ENCODE data around the gene VTN. TPM values are rescaled to one million over a fixed set of nuclear protein-coding genes. Genes with fewer than 3 reads are reported as not detected.

VTN gene
- total and polyA plus RNA-seq, 2 donors (not counting 1 experiment from before 2014, with no cell fraction given): 0.34 to 0.36 TPM

DNA sequence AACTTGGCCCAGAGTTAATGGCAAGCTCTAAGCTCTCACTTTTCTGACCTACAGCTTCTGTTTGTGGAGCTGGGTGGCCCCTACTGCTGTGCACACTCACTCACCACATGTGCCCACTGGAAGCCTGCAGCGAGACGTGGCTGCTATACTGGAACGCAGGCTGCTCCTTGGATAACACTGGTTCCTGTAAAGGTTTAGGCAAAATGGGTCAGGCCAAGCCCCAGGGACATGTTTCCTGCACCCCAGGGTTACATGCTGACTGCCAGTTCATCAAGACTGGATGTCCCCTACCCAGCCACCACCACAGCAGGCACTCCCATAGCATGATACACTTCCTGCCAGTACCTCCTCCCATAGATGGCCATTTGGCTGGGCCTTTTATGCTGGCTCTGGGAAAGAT, 21.1 kb downstream of the VTN start:
- no peak for ATAC-seq (ENCODE audit: low read depth)
- H3K27ac Mint-ChIP-seq: no peak overlapping the region

DNA sequence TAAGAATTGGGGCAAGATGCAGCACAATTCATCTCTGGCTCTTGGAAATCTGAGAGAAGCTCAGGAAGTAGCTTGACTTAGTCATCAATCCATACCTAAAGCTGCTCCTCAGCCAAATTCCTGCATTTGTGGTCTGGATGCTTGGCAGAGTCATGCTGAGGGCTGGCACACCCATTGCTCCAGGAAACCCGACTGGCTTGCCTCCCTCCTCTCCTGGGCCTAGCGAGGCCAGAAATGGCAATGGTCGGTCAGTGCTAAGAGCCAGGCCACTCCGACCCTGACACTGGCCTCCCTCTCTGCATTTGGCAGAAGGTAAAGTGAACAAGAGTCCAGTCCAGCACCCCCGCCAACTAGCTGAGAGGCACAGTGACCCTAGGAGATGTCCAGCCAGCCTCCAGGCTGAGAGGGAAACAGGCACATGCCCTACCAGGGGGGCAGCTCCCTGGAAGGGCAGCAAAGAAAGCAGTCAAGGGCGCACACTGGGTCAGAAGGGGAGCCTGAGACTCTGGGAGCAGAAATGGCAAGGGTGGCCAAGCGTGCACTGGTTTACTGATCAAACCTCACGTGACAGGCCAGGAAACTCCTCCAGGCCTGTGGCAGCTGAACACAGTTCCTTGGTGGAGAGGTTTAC, 22.7 kb downstream of the VTN start:
- Histone ChIP-seq H3K4me3 (ENCODE audit: control extremely low read depth in 1 of 5, extremely low read depth in 1 of 5, insufficient read depth in 1 of 5, low read depth in 2 of 5, low read length in 4 of 5) (no peak overlapping the region), H3K27ac (ENCODE audit: low read length in 2 of 2) (no peak overlapping the region), H3K79me2 (ENCODE audit: control insufficient read depth, insufficient read depth, low read length) (no peaks in the 10 kb centered on the region), H3K9ac (ENCODE audit: low read length) (no peak overlapping the region), H2AFZ (ENCODE audit: insufficient read depth, low read depth, low read length, poor library complexity, severe bottlenecking) (no peak overlapping the region), H3K36me3 (replicated peaks in 1 of 2; ENCODE audit: control extremely low read depth in 1 of 2, control insufficient read depth in 1 of 2, extremely low read depth in 1 of 2, insufficient read depth in 2 of 2, low read length in 1 of 2) (peaks cover 0 to 85% of the 10 kb centered on the region in 2 experiments), H3K4me2 (replicated peaks; ENCODE audit: low read depth, low read length, poor library complexity, severe bottlenecking) (no peak overlapping the region), H4K20me1 (ENCODE audit: control insufficient read depth, insufficient read depth, low read length, poor library complexity, severe bottlenecking) (no peaks in the 10 kb centered on the region), H3K27me3 (replicated peaks in 1 of 4; ENCODE audit: control extremely low read depth in 1 of 4, control insufficient read depth in 3 of 4, insufficient read depth in 4 of 4, low read length in 3 of 4) (no peaks in the 10 kb centered on the region), H3K4me1 (ENCODE audit: control insufficient read depth in 2 of 2, insufficient read depth in 2 of 2, low read length in 2 of 2) (no peaks in the 10 kb centered on the region), H3K9me3 (ENCODE audit: control extremely low read depth in 1 of 3, control insufficient read depth in 2 of 3, insufficient read depth in 1 of 3, low read length in 2 of 3) (no peaks in the 10 kb centered on the region)
- intact Hi-C loops (cut with micrococcal nuclease): no loop called here
- no peaks in the 10 kb centered on the region for H3K9me3 Mint-ChIP-seq (ENCODE audit: insufficient read depth)
- no peaks in the 10 kb centered on the region for H3K4me1 Mint-ChIP-seq
- CTCF ChIA-PET: interaction anchor here (1.3 kb wide), 2 partner anchors 69 to 96 kb away, joined by 4 read pairs; no protein-coding TSS in a partner anchor
- POLR2A ChIA-PET: no interaction called here
- no peak overlapping the region for H3K27ac Mint-ChIP-seq
- DNase-seq (no peak), ATAC-seq (ENCODE audit: low read depth) (no peak)
- TF ChIP-seq, protein P1, sequence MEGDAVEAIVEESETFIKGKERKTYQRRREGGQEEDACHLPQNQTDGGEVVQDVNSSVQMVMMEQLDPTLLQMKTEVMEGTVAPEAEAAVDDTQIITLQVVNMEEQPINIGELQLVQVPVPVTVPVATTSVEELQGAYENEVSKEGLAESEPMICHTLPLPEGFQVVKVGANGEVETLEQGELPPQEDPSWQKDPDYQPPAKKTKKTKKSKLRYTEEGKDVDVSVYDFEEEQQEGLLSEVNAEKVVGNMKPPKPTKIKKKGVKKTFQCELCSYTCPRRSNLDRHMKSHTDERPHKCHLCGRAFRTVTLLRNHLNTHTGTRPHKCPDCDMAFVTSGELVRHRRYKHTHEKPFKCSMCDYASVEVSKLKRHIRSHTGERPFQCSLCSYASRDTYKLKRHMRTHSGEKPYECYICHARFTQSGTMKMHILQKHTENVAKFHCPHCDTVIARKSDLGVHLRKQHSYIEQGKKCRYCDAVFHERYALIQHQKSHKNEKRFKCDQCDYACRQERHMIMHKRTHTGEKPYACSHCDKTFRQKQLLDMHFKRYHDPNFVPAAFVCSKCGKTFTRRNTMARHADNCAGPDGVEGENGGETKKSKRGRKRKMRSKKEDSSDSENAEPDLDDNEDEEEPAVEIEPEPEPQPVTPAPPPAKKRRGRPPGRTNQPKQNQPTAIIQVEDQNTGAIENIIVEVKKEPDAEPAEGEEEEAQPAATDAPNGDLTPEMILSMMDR (IDR thresholded peaks at IDR 0.05): no peak
- no peak for TF ChIP-seq EZH2 (IDR thresholded peaks at IDR 0.05; ENCODE audit: borderline replicate concordance, insufficient read depth, low read depth, low read length, poor library complexity, severe bottlenecking)
- WGBS (ENCODE audit: insufficient coverage): 96% methylated on average over 8 of the region's 8 CpGs
- H3K4me3 Mint-ChIP-seq: no peak overlapping the region
- H3K27me3 Mint-ChIP-seq: no peaks in the 10 kb centered on the region

More for the DNA sequence above, 21.1 kb downstream of the VTN start:
- no peaks in the 10 kb centered on the region for H3K4me1 ChIP-seq (ENCODE audit: control insufficient read depth in 2 of 2, insufficient read depth in 2 of 2, low read length in 2 of 2)
- H3K4me3 ChIP-seq (ENCODE audit: control extremely low read depth in 1 of 5, extremely low read depth in 1 of 5, insufficient read depth in 1 of 5, low read depth in 2 of 5, low read length in 4 of 5): no peak overlapping the region
- no peaks in the 10 kb centered on the region for H3K9me3 ChIP-seq (ENCODE audit: control extremely low read depth in 1 of 3, control insufficient read depth in 2 of 3, insufficient read depth in 1 of 3, low read length in 2 of 3)
- POLR2A ChIA-PET: no interaction called here
- H3K27me3 ChIP-seq (replicated peaks in 1 of 4; ENCODE audit: control extremely low read depth in 1 of 4, control insufficient read depth in 3 of 4, insufficient read depth in 4 of 4, low read length in 3 of 4): no peaks in the 10 kb centered on the region
- TF ChIP-seq, protein P1 (IDR thresholded peaks at IDR 0.05): no peak
- no peak for TF ChIP-seq EZH2 (IDR thresholded peaks at IDR 0.05; ENCODE audit: borderline replicate concordance, insufficient read depth, low read depth, low read length, poor library complexity, severe bottlenecking)
- H3K79me2 ChIP-seq (ENCODE audit: control insufficient read depth, insufficient read depth, low read length): peaks cover 3% of the 10 kb centered on the region
- Mint-ChIP-seq H3K4me1 (no peaks in the 10 kb centered on the region), H3K9me3 (ENCODE audit: insufficient read depth) (no peaks in the 10 kb centered on the region), H3K4me3 (no peak overlapping the region), H3K27me3 (no peaks in the 10 kb centered on the region)
- no peak overlapping the region for H2AFZ ChIP-seq (ENCODE audit: insufficient read depth, low read depth, low read length, poor library complexity, severe bottlenecking)
- H3K27ac ChIP-seq (ENCODE audit: low read length in 2 of 2): no peak overlapping the region
- DNase-seq: no peak
- 67% methylated on average over 3 of the region's 3 CpGs for WGBS (ENCODE audit: insufficient coverage)
- H3K36me3 ChIP-seq (replicated peaks in 1 of 2; ENCODE audit: control extremely low read depth in 1 of 2, control insufficient read depth in 1 of 2, extremely low read depth in 1 of 2, insufficient read depth in 2 of 2, low read length in 1 of 2): peaks cover 0 to 84% of the 10 kb centered on the region in 2 experiments
- no peaks in the 10 kb centered on the region for H4K20me1 ChIP-seq (ENCODE audit: control insufficient read depth, insufficient read depth, low read length, poor library complexity, severe bottlenecking)
- CTCF ChIA-PET: no interaction called here
- H3K4me2 ChIP-seq (replicated peaks; ENCODE audit: low read depth, low read length, poor library complexity, severe bottlenecking): no peak overlapping the region
- H3K9ac ChIP-seq (ENCODE audit: low read length): no peak overlapping the region
- intact Hi-C loops (cut with micrococcal nuclease): no loop called here
